ENCODE measurements around the gene CCL16.
"Not testable (repeated sequence)": the region's sequence is repeated elsewhere in the genome, so short reads cannot be mapped to it uniquely, and the experiment has no call there.

The CCL16 gene

GRCh38 chr17:36004594-36005108, 23.4 kb upstream of the CCL16 start:
- Histone ChIP-seq H3K27me3 (ENCODE audit: control insufficient read depth, insufficient read depth, low read length) (no peaks in the 10 kb centered on the region), H3K9ac (ENCODE audit: low read length) (no peak overlapping the region), H3K4me3 (ENCODE audit: low read length) (no peak overlapping the region), H3K4me1 (ENCODE audit: control insufficient read depth, low read depth, low read length) (peaks cover 7% of the 10 kb centered on the region), H3K9me3 (ENCODE audit: control insufficient read depth, low read depth, low read length) (no peaks in the 10 kb centered on the region), H3K27ac (ENCODE audit: low read length) (no peak overlapping the region), H3K36me3 (ENCODE audit: control insufficient read depth, low read depth, low read length) (no peaks in the 10 kb centered on the region)

DNA sequence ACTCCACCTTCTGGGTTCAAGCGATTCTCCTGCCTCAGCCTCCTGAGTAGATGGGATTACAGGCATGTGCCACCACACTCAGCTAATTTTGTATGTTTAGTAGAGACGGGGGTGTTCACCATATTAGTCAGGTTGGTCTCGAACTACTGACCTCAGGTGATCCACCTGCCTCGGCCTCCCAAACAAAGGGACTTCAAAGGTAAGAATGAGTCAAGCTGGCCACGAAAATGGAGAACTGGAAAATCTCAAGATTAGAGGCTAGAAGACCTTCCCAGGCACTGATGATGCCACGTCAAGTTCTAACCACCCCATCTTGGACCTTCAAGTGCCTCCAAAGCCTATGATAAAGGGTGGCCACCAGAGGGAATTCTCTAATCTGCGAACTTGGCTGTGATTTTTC, 21.3 kb upstream of the CCL16 start:
- H3K9me3 ChIP-seq (ENCODE audit: control insufficient read depth, low read depth, low read length), result no peaks in the 10 kb centered on the region
- H3K27me3 ChIP-seq (ENCODE audit: control insufficient read depth, insufficient read depth, low read length), result no peaks in the 10 kb centered on the region
- no peak overlapping the region for H3K4me3 ChIP-seq (ENCODE audit: low read length)
- no peak overlapping the region for H3K9ac ChIP-seq (ENCODE audit: low read length)
- H3K27ac ChIP-seq (ENCODE audit: low read length), result no peak overlapping the region
- no peaks in the 10 kb centered on the region for H3K36me3 ChIP-seq (ENCODE audit: control insufficient read depth, low read depth, low read length)
- peaks cover 7% of the 10 kb centered on the region for H3K4me1 ChIP-seq (ENCODE audit: control insufficient read depth, low read depth, low read length)

DNA sequence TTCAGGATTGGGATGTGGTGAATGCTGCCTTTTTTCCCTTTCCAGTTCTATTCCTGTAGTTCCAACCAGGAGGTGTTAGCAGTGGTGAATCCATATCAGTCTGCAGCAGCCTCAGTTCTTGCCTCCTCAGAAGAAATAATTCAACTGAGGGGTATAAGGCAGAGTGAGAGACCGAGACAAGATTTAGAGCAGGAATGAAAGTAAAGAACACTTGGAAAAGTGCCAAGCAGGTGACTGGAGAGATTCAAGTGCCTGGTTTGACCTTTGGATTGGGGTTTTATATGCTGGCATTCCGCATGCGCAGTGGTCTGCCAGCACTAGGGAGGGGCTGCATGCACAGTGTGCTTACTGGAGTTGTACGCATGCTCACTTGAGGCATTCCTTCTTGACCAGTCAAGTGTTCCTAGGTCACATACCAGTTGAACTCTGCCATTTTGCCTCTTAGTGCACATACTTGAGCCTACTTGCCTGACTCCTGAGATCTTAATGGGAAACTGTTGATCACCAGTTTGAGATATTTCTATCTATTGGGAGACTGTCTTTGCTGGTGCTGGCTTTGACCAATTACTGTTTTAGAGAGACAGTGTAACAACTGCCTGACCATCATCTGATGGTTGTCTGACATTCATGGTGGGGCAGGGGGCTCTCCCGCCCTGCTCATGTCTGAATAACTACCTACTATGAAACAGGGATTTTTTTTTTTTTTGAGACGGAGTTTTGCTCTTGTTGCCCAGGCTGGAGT, 20.7 kb upstream of the CCL16 start:
- H3K9me3 ChIP-seq (ENCODE audit: control insufficient read depth, low read depth, low read length), result no peaks in the 10 kb centered on the region
- peaks cover 7% of the 10 kb centered on the region for H3K4me1 ChIP-seq (ENCODE audit: control insufficient read depth, low read depth, low read length)
- no peaks in the 10 kb centered on the region for H3K36me3 ChIP-seq (ENCODE audit: control insufficient read depth, low read depth, low read length)
- no peak overlapping the region for H3K4me3 ChIP-seq (ENCODE audit: low read length)
- H3K27ac ChIP-seq (ENCODE audit: low read length), result no peak overlapping the region
- H3K9ac ChIP-seq (ENCODE audit: low read length), result no peak overlapping the region
- no peaks in the 10 kb centered on the region for H3K27me3 ChIP-seq (ENCODE audit: control insufficient read depth, insufficient read depth, low read length)

- Histone ChIP-seq H3K9me3 (ENCODE audit: control insufficient read depth, low read depth, low read length) (no peaks in the 10 kb centered on the region), H3K27ac (ENCODE audit: low read length) (no peak within 1 kb of the TSS), H3K36me3 (ENCODE audit: control insufficient read depth, low read depth, low read length) (no peaks in the 10 kb centered on the region), H3K4me3 (ENCODE audit: low read length) (no peak within 1 kb of the TSS), H3K27me3 (ENCODE audit: control insufficient read depth, insufficient read depth, low read length) (no peaks in the 10 kb centered on the region), H3K9ac (ENCODE audit: low read length) (no peak within 1 kb of the TSS), H3K4me1 (ENCODE audit: control insufficient read depth, low read depth, low read length) (peaks cover 7% of the 10 kb centered on the region)
Observed at GRCh38 chr17:36001110-36001771, 19.9 kb upstream of the CCL16 start, which contains the start of gene CCL15. TSS of gene CCL15 (minus strand) at chr17:36001553. CDS start at chr17:36001492, 61 bp downstream.

DNA sequence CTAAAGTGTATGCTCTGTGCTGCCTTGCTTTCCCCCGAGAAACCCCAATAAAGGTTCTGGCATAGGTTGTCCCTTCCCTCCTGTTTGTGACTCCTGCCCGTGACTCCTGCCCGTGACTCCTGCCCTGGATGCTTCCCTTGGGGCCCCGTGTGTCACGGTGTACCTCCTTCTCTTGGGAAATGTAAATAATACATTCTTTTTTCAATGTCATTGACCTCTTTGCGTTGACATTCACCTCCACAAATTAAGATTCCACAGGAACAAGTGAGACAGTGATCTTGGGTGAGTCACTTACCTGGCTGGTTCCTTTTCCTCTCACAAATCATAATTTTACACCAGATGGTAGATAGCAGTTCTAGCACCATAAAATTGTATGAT, 19.4 kb upstream of the CCL16 start:
- Histone ChIP-seq H3K27me3 (ENCODE audit: control insufficient read depth, insufficient read depth, low read length) (no peaks in the 10 kb centered on the region), H3K4me3 (ENCODE audit: low read length) (no peak overlapping the region)

GRCh38 chr17:35998756-35999155, 17.5 kb upstream of the CCL16 start:
- no peak overlapping the region for H3K9ac ChIP-seq (ENCODE audit: low read length)
- H3K4me3 ChIP-seq (ENCODE audit: low read length), result no peak overlapping the region
- H3K36me3 ChIP-seq (ENCODE audit: control insufficient read depth, low read depth, low read length), result no peaks in the 10 kb centered on the region
- no peaks in the 10 kb centered on the region for H3K9me3 ChIP-seq (ENCODE audit: control insufficient read depth, low read depth, low read length)
- no peaks in the 10 kb centered on the region for H3K27me3 ChIP-seq (ENCODE audit: control insufficient read depth, insufficient read depth, low read length)
- H3K27ac ChIP-seq (ENCODE audit: low read length), result no peak overlapping the region
- peaks cover 7% of the 10 kb centered on the region for H3K4me1 ChIP-seq (ENCODE audit: control insufficient read depth, low read depth, low read length)

More for the DNA sequence above, 19.4 kb upstream of the CCL16 start:
- Histone ChIP-seq H3K27ac (ENCODE audit: low read length) (no peak overlapping the region), H3K9me3 (ENCODE audit: control insufficient read depth, low read depth, low read length) (no peaks in the 10 kb centered on the region), H3K9ac (ENCODE audit: low read length) (no peak overlapping the region), H3K36me3 (ENCODE audit: control insufficient read depth, low read depth, low read length) (no peaks in the 10 kb centered on the region), H3K4me1 (ENCODE audit: control insufficient read depth, low read depth, low read length) (peaks cover 7% of the 10 kb centered on the region)

DNA sequence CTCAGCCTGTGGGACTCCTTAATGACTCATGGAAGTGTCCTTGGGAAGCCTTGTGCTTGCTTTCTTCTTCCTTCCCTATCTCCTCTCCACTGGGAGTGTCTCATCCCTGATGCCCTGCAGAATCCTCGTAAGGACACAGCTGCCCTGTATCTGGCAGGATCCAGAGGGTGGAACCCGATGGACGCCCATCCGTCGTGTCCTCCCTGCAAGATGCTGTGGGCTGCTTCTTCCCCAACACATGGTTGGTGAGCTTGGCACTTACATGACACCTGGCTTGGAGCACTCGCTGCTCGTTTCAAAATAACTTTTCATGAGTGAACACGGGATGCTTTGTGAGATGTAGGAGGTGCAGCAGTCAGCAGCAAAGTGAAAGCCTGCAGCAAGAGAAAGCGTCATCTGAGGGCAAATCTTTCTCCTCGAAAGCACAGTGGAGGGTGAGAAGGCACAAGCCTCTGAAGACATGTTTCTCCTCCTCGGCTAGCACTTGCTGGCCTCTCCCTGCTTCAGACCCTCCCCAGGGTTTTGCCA, 16.8 kb upstream of the CCL16 start:
- Histone ChIP-seq H3K27ac (ENCODE audit: low read length) (no peak overlapping the region), H3K9ac (ENCODE audit: low read length) (no peak overlapping the region), H3K4me1 (ENCODE audit: control insufficient read depth, low read depth, low read length) (peaks cover 7% of the 10 kb centered on the region), H3K27me3 (ENCODE audit: control insufficient read depth, insufficient read depth, low read length) (no peaks in the 10 kb centered on the region), H3K9me3 (ENCODE audit: control insufficient read depth, low read depth, low read length) (no peaks in the 10 kb centered on the region), H3K4me3 (ENCODE audit: low read length) (no peak overlapping the region), H3K36me3 (ENCODE audit: control insufficient read depth, low read depth, low read length) (no peaks in the 10 kb centered on the region)

GRCh38 chr17:35995346-35995745, 14.0 kb upstream of the CCL16 start:
- not testable (repeated sequence) for H3K27me3 ChIP-seq (ENCODE audit: control insufficient read depth, insufficient read depth, low read length); H3K27ac ChIP-seq (ENCODE audit: low read length); H3K4me1 ChIP-seq (ENCODE audit: control insufficient read depth, low read depth, low read length); H3K9ac ChIP-seq (ENCODE audit: low read length); H3K36me3 ChIP-seq (ENCODE audit: control insufficient read depth, low read depth, low read length); H3K4me3 ChIP-seq (ENCODE audit: low read length); H3K9me3 ChIP-seq (ENCODE audit: control insufficient read depth, low read depth, low read length)

GRCh38 chr17:35991075-35991474, 9.8 kb upstream of the CCL16 start:
- Histone ChIP-seq H3K36me3 (ENCODE audit: control insufficient read depth, low read depth, low read length) (no peaks in the 10 kb centered on the region), H3K27me3 (ENCODE audit: control insufficient read depth, insufficient read depth, low read length) (no peaks in the 10 kb centered on the region), H3K9me3 (ENCODE audit: control insufficient read depth, low read depth, low read length) (no peaks in the 10 kb centered on the region), H3K27ac (ENCODE audit: low read length) (no peak overlapping the region), H3K4me1 (ENCODE audit: control insufficient read depth, low read depth, low read length) (no peaks in the 10 kb centered on the region), H3K9ac (ENCODE audit: low read length) (no peak overlapping the region), H3K4me3 (ENCODE audit: low read length) (no peak overlapping the region)

- Histone ChIP-seq H3K27ac (ENCODE audit: low read length) (no peak overlapping the region), H3K9ac (ENCODE audit: low read length) (no peak overlapping the region), H3K4me3 (ENCODE audit: low read length) (no peak overlapping the region), H3K4me1 (ENCODE audit: control insufficient read depth, low read depth, low read length) (no peaks in the 10 kb centered on the region), H3K36me3 (ENCODE audit: control insufficient read depth, low read depth, low read length) (no peaks in the 10 kb centered on the region), H3K27me3 (ENCODE audit: control insufficient read depth, insufficient read depth, low read length) (no peaks in the 10 kb centered on the region), H3K9me3 (ENCODE audit: control insufficient read depth, low read depth, low read length) (no peaks in the 10 kb centered on the region)
Observed at GRCh38 chr17:35988164-35988563, 6.9 kb upstream of the CCL16 start.

GRCh38 chr17:35986643-35987042, 5.3 kb upstream of the CCL16 start, which contains the start of gene CCL14:
TSS of gene CCL14 (minus strand) at chr17:35986729. CDS start at chr17:35986649, 80 bp downstream.
- Histone ChIP-seq H3K27ac (ENCODE audit: low read length) (no peak within 1 kb of the TSS), H3K9me3 (ENCODE audit: control insufficient read depth, low read depth, low read length) (no peaks in the 10 kb centered on the region), H3K4me1 (ENCODE audit: control insufficient read depth, low read depth, low read length) (no peaks in the 10 kb centered on the region), H3K36me3 (ENCODE audit: control insufficient read depth, low read depth, low read length) (no peaks in the 10 kb centered on the region), H3K27me3 (ENCODE audit: control insufficient read depth, insufficient read depth, low read length) (no peaks in the 10 kb centered on the region), H3K9ac (ENCODE audit: low read length) (no peak within 1 kb of the TSS), H3K4me3 (ENCODE audit: low read length) (no peak within 1 kb of the TSS)

All from iPS-18a (cell line).